ENCODE data around the gene SLC18A3. TPM values are rescaled to one million over a fixed set of nuclear protein-coding genes. Genes with fewer than 3 reads are reported as not detected.

The SLC18A3 gene
- total RNA-seq, 2 experiments from 2014 or later = not detected

Other genes with a start within 250 kb of the SLC18A3 start
- not detected for gene DRGX, start 214.2 kb upstream of the SLC18A3 start, total RNA-seq
- gene ERCC6, start 71.2 kb upstream of the SLC18A3 start, total RNA-seq = 10 to 100 TPM; 19.2 to 28.1 TPM
- gene CHAT, start 3.7 kb downstream of the SLC18A3 start, total RNA-seq = not detected
- not detected for gene C10orf53, start 69.3 kb downstream of the SLC18A3 start, total RNA-seq
- under 1 TPM; 0.09 to 0.35 TPM for gene OGDHL, start 152.0 kb downstream of the SLC18A3 start, total RNA-seq